VCaP (cell line): ENCODE measurements around the gene KIAA0825.
"Not testable (repeated sequence)": the region's sequence is repeated elsewhere in the genome, so short reads cannot be mapped to it uniquely, and the experiment has no call there.

Experiments
- H3K27ac ChIP-seq: fragments of 450-650 bp; 2 replicates; pipeline ENCODE4 v1.5.1; 2017
- CTCF ChIP-seq: fragments of 450-650 bp; conservative IDR thresholded peaks from 2 replicates; pipeline ENCODE4 v1.5.1; 2017; ENCODE audit warnings: mild to moderate bottlenecking, moderate library complexity

KIAA0825 gene

GRCh38 chr5:94355811-94356210 lies 262.6 kb downstream of the KIAA0825 start:
- H3K27ac ChIP-seq, result no peak overlapping the region
- TF ChIP-seq CTCF, result no peak

DNA sequence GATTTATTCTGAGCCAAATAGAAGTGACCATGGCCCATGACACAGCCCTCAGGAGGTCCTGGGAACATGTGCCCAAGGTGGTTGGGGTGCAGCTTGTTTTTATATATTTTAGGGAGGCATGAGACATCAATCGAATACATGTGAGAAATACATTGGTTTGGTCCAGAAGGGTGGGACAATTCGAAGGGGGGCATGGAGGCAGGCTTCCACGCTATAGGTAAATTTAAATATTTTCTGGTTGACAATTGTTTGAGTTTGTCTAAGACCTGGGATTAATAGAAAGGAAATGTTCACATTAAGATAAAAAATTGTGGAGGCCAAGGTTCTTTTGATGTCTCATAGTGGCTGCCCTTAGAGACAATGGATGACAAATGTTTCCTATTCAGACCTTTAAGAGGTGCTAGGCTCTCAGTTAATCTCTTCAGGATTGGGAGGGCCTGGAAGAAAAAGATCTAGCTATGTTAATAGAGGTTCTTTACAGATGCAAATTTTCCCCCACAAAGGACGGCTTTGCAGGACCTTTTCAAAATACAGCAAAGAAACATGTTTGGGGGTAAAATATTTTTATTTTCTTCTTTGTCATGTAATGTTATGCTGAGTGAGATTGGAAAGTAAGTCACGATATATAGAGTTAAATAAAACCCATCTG lies 263.4 kb downstream of the KIAA0825 start:
- H3K27ac ChIP-seq, result not testable (repeated sequence)

- TF ChIP-seq CTCF, result no peak
Observed at GRCh38 chr5:94353605-94354004, 264.8 kb downstream of the KIAA0825 start.

GRCh38 chr5:94347130-94347529 lies 271.3 kb downstream of the KIAA0825 start:
- H3K27ac ChIP-seq, result no peak overlapping the region
- no peak for TF ChIP-seq CTCF

More at GRCh38 chr5:94353605-94354004, 264.8 kb downstream of the KIAA0825 start:
- no peak overlapping the region for H3K27ac ChIP-seq

DNA sequence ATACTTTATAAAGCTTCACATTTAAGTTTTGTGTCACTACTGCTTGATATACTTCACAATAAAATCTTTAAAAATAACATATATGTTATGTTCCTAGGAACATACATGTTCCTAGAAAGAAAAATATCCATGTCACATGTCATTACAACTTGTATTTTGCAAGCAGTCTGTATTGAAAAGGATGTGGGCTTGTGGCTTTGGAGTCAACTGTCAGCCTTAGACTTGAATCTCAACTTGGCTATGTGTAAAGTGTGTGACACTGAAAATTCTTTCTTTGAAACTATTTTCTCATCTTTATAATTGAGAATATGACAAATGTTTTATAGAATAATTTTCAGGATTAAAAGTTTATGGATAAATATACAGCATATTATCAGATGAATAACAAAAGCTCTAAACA lies 273.1 kb downstream of the KIAA0825 start:
- no peak for TF ChIP-seq CTCF
- H3K27ac ChIP-seq, result no peak overlapping the region

- H3K27ac ChIP-seq, result no peak overlapping the region
- no peak for TF ChIP-seq CTCF
Observed at GRCh38 chr5:94337617-94338016, 280.8 kb downstream of the KIAA0825 start.

- no peak for TF ChIP-seq CTCF
- no peak overlapping the region for H3K27ac ChIP-seq
Observed at GRCh38 chr5:94335936-94336335, 282.5 kb downstream of the KIAA0825 start.

DNA sequence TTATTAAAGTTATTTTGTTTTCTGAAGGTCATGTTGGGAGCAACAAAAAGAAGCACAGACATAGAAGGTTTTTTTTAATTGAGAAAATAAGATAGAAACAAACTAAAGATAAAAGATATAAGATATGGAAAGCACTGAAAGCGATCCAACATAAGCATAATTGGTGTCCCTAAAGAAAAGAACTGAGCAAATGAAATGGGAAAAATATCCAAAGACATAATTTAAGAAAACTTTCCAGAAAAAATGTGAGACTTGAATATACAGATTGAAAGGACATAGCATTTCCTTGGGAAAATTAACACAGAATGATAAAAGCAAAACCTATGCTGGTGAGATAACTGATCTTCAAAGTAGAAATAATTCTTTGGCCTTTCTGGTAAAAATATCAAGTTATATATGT lies 289.3 kb downstream of the KIAA0825 start:
- no peak for TF ChIP-seq CTCF
- H3K27ac ChIP-seq, result no peak overlapping the region
